Measurements from ENCODE around the gene NGEF.

GRCh38 chr2:233025706-233026105 is 12.7 kb upstream of the NGEF start:
- TF ChIP-seq EGR1 (IDR thresholded peaks at IDR 0.05) (no peak), CEBPB (IDR thresholded peaks at IDR 0.05) (no peak), EP300 (IDR thresholded peaks at IDR 0.05; ENCODE audit: borderline replicate concordance) (no peak), RAD21 (IDR thresholded peaks at IDR 0.05; ENCODE audit: low read depth) (no peak), TCF12 (IDR thresholded peaks at IDR 0.05; ENCODE audit: low read depth) (no peak), NFIC (IDR thresholded peaks at IDR 0.05) (no peak)
